ENCODE results near the gene TTI1. TPM values are rescaled to one million over a fixed set of nuclear protein-coding genes. Genes with fewer than 3 reads are reported as not detected.

TTI1 gene
- total and polyA plus RNA-seq, 2 experiments from 2014 or later, result 17.8 to 56.4 TPM

GRCh38 chr20:38082894-38083293 lies 49.6 kb upstream of the TTI1 start:
- H3K4me1 ChIP-seq (ENCODE audit: insufficient read depth), result no peaks in the 10 kb centered on the region
- H3K4me3 ChIP-seq, result no peak overlapping the region
- DNase-seq (ENCODE audit: low spot score) (no peak), ATAC-seq (no peak)
- TF ChIP-seq NANOG (IDR thresholded peaks at IDR 0.05; ENCODE audit: borderline replicate concordance) (no peak), REST (IDR thresholded peaks at IDR 0.05; ENCODE audit: unreplicated experiment) (no peak), ETS1 (IDR thresholded peaks at IDR 0.05) (no peak), ZNF331 (CRISPR knock-in tag; IDR thresholded peaks at IDR 0.05; ENCODE audit: low read depth) (no peak), EZH2phosphoT487 (IDR thresholded peaks at IDR 0.05; ENCODE audit: unreplicated experiment) (no peak), STAT1 (IDR thresholded peaks at IDR 0.05; ENCODE audit: unreplicated experiment) (no peak), JUNB (IDR thresholded peaks at IDR 0.05; ENCODE audit: unreplicated experiment) (no peak), EZH2 (IDR thresholded peaks at IDR 0.05; ENCODE audit: low read depth, unreplicated experiment) (no peak), POLR2AphosphoS5 (IDR thresholded peaks at IDR 0.05; ENCODE audit: low read depth) (no peak)
- TF ChIP-seq, protein P1, sequence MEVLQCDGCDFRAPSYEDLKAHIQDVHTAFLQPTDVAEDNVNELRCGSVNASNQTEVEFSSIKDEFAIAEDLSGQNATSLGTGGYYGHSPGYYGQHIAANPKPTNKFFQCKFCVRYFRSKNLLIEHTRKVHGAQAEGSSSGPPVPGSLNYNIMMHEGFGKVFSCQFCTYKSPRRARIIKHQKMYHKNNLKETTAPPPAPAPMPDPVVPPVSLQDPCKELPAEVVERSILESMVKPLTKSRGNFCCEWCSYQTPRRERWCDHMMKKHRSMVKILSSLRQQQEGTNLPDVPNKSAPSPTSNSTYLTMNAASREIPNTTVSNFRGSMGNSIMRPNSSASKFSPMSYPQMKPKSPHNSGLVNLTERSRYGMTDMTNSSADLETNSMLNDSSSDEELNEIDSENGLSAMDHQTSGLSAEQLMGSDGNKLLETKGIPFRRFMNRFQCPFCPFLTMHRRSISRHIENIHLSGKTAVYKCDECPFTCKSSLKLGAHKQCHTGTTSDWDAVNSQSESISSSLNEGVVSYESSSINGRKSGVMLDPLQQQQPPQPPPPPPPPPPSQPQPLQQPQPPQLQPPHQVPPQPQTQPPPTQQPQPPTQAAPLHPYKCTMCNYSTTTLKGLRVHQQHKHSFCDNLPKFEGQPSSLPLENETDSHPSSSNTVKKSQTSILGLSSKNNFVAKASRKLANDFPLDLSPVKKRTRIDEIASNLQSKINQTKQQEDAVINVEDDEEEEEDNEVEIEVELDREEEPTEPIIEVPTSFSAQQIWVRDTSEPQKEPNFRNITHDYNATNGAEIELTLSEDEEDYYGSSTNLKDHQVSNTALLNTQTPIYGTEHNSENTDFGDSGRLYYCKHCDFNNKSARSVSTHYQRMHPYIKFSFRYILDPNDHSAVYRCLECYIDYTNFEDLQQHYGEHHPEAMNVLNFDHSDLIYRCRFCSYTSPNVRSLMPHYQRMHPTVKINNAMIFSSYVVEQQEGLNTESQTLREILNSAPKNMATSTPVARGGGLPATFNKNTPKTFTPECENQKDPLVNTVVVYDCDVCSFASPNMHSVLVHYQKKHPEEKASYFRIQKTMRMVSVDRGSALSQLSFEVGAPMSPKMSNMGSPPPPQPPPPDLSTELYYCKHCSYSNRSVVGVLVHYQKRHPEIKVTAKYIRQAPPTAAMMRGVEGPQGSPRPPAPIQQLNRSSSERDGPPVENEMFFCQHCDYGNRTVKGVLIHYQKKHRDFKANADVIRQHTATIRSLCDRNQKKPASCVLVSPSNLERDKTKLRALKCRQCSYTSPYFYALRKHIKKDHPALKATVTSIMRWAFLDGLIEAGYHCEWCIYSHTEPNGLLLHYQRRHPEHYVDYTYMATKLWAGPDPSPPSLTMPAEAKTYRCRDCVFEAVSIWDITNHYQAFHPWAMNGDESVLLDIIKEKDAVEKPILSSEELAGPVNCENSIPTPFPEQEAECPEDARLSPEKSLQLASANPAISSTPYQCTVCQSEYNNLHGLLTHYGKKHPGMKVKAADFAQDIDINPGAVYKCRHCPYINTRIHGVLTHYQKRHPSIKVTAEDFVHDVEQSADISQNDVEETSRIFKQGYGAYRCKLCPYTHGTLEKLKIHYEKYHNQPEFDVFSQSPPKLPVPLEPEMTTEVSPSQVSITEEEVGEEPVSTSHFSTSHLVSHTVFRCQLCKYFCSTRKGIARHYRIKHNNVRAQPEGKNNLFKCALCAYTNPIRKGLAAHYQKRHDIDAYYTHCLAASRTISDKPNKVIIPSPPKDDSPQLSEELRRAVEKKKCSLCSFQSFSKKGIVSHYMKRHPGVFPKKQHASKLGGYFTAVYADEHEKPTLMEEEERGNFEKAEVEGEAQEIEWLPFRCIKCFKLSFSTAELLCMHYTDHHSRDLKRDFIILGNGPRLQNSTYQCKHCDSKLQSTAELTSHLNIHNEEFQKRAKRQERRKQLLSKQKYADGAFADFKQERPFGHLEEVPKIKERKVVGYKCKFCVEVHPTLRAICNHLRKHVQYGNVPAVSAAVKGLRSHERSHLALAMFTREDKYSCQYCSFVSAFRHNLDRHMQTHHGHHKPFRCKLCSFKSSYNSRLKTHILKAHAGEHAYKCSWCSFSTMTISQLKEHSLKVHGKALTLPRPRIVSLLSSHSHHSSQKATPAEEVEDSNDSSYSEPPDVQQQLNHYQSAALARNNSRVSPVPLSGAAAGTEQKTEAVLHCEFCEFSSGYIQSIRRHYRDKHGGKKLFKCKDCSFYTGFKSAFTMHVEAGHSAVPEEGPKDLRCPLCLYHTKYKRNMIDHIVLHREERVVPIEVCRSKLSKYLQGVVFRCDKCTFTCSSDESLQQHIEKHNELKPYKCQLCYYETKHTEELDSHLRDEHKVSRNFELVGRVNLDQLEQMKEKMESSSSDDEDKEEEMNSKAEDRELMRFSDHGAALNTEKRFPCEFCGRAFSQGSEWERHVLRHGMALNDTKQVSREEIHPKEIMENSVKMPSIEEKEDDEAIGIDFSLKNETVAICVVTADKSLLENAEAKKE (CRISPR knock-in tag; IDR thresholded peaks at IDR 0.05), result no peak
- no peak overlapping the region for H3K4me2 ChIP-seq
- H2AFZ ChIP-seq, result no peak overlapping the region
- Mint-ChIP-seq H3K36me3 (ENCODE audit: low read depth) (peaks cover 35% of the 10 kb centered on the region; the same call in 2 of the 3 replicates), H3K4me3 (no peak overlapping the region), H3K27ac (no peak overlapping the region), H3K27me3 (ENCODE audit: insufficient read depth, low read depth, poor library complexity) (no peaks in the 10 kb centered on the region), H3K9me3 (no peaks in the 10 kb centered on the region), H3K4me1 (no peaks in the 10 kb centered on the region; the same call in 2 of the 3 replicates)
- peaks cover 17% of the 10 kb centered on the region for H4K20me1 ChIP-seq (replicated peaks; ENCODE audit: insufficient read depth)
- no peaks in the 10 kb centered on the region for H3K9me2 ChIP-seq (ENCODE audit: insufficient read depth)
- H3K79me2 ChIP-seq (replicated peaks; ENCODE audit: insufficient read depth), result peaks cover 51% of the 10 kb centered on the region
- H3F3A ChIP-seq (replicated peaks; ENCODE audit: low read depth), result no peaks in the 10 kb centered on the region
- H3K27ac ChIP-seq (ENCODE audit: low read depth), result no peak overlapping the region
- 0 out of 2 replicates have a peak, but pooled peaks cover 3% of the 10 kb centered on the region for H3K36me3 ChIP-seq (ENCODE audit: insufficient read depth)
- H3K27me3 ChIP-seq (ENCODE audit: insufficient read depth), result no peaks in the 10 kb centered on the region
